Keratinocyte (primary cell): ENCODE results near the gene FGGY.

Experiments
- CTCF ChIP-seq, 3 experiments: IDR thresholded peaks in 1 of 3; conservative IDR thresholded peaks in 1 of 3; optimal IDR thresholded peaks in 1 of 3; 2 replicates in 2 of 3; 3 replicates in 1 of 3; pipeline versions ENCODE3 to v1.5.1; 2011; ENCODE audit warnings: low read length in 3 of 3, mild to moderate bottlenecking in 3 of 3, moderate library complexity in 2 of 3, control low read depth in 1 of 3, inconsistent platforms in 1 of 3; ENCODE audit not compliant: insufficient read depth in 2 of 3; ENCODE audit errors: extremely low read depth in 1 of 3
- EZH2 ChIP-seq: IDR thresholded peaks from one replicate; pipeline ENCODE4 v1.6.1; 2012; ENCODE audit warnings: inconsistent platforms, mild to moderate bottlenecking, low read length, moderate library complexity

- TF ChIP-seq CTCF (optimal IDR thresholded peaks at IDR 0.05 in 1 of 3, IDR thresholded peaks at IDR 0.05 in 1 of 3, conservative IDR thresholded peaks at IDR 0.05 in 1 of 3; ENCODE audit: extremely low read depth in 1 of 3, insufficient read depth in 2 of 3, low read length in 3 of 3) (no peak), EZH2 (no peak)
These were observed 10.7 kb downstream of the FGGY start for GRCh38 chr1:59307591-59307990.
